HL-60/S4 treated with phorbol 12-myristate 13-acetate at 8.2 ng/mL for 4 days and 3 days (cell line): ENCODE data around the gene VLDLR.

Experiments
- in situ Hi-C: fragments of 300-500 bp; cut with MboI; formaldehyde crosslinking; loops from 2 replicates; pipeline ENCODE4 v1.15.0; 2022; ENCODE audit warnings: low sequenced_read_pairs

Gene VLDLR

GRCh38 chr9:2620919-2621721 is 467 bp upstream of the VLDLR start:
- in situ Hi-C loops: no loop called here

GRCh38 chr9:2622461-2623287 is 1.1 kb downstream of the VLDLR start:
- in situ Hi-C loops: no loop called here

GRCh38 chr9:2623288-2624050 is 1.9 kb downstream of the VLDLR start:
- in situ Hi-C loops: no loop called here

- in situ Hi-C loops: no loop called here
Measured at GRCh38 chr9:2624051-2624682, 2.6 kb downstream of the VLDLR start.

- in situ Hi-C loops: no loop called here
Measured at GRCh38 chr9:2625427-2625826, 3.8 kb downstream of the VLDLR start.

GRCh38 chr9:2628919-2629318 is 7.3 kb downstream of the VLDLR start:
- in situ Hi-C loops: no loop called here

GRCh38 chr9:2630158-2630557 is 8.6 kb downstream of the VLDLR start:
- in situ Hi-C loops: no loop called here

GRCh38 chr9:2631263-2631662 is 9.7 kb downstream of the VLDLR start:
- in situ Hi-C loops: no loop called here

GRCh38 chr9:2634153-2634552 is 12.6 kb downstream of the VLDLR start:
- in situ Hi-C loops: no loop called here

- in situ Hi-C loops: no loop called here
Measured at GRCh38 chr9:2634818-2635217, 13.2 kb downstream of the VLDLR start.

GRCh38 chr9:2635922-2636321 is 14.3 kb downstream of the VLDLR start:
- in situ Hi-C loops: no loop called here

- in situ Hi-C loops: no loop called here
Measured at GRCh38 chr9:2637390-2637789, 15.8 kb downstream of the VLDLR start.

GRCh38 chr9:2638871-2639673 is 17.5 kb downstream of the VLDLR start:
- in situ Hi-C loops: no loop called here

GRCh38 chr9:2639786-2640185 is 18.2 kb downstream of the VLDLR start:
- in situ Hi-C loops: no loop called here

- in situ Hi-C loops: no loop called here
Measured at GRCh38 chr9:2640570-2640969, 19.0 kb downstream of the VLDLR start.

GRCh38 chr9:2641033-2641432 is 19.4 kb downstream of the VLDLR start:
- in situ Hi-C loops: no loop called here

- in situ Hi-C loops: no loop called here
Measured at GRCh38 chr9:2642068-2642467, 20.5 kb downstream of the VLDLR start.

GRCh38 chr9:2645569-2645968 is 24.0 kb downstream of the VLDLR start:
- in situ Hi-C loops: no loop called here

GRCh38 chr9:2655411-2655901 is 33.9 kb downstream of the VLDLR start:
- in situ Hi-C loops: no loop called here

- in situ Hi-C loops: no loop called here
Measured at GRCh38 chr9:2657427-2657826, 35.8 kb downstream of the VLDLR start.
